ENCODE results near the gene CSMD2.

GRCh38 chr1:33823830-33824229 is 341.2 kb downstream of the CSMD2 start:
- no peak for TF ChIP-seq CTCF (conservative IDR thresholded peaks at IDR 0.05; ENCODE audit: low read depth in 2 of 2)
- TF ChIP-seq CREB1 (CRISPR knock-in tag; IDR thresholded peaks at IDR 0.05; ENCODE audit: low read depth) = no peak
- TF ChIP-seq EZH2 (IDR thresholded peaks at IDR 0.05; ENCODE audit: low read depth, unreplicated experiment) = no peak
